MM.1S (cell line): ENCODE data around the gene UQCRHL.

ENCODE experiments used
- EZH2 ChIP-seq: fragments of 300-600 bp; sonication (generic); optimal IDR thresholded peaks from 2 replicates; pipeline ENCODE3; 2017; ENCODE audit warnings: low read depth, mild to moderate bottlenecking, antibody characterized with exemption, low read length, mixed read lengths
- EZH2phosphoT487 ChIP-seq: fragments of 300-600 bp; sonication (generic); IDR thresholded peaks from 2 replicates; pipeline ENCODE4 v1.6.1; 2018; ENCODE audit warnings: antibody characterized with exemption, low read length
- TF ChIP-seq, protein P1 (sequence below): fragments of 300-600 bp; sonication (generic); IDR thresholded peaks from 2 replicates; pipeline ENCODE4 v1.5.1; 2016; ENCODE audit warnings: antibody characterized with exemption, low read length, mixed read lengths

DNA sequence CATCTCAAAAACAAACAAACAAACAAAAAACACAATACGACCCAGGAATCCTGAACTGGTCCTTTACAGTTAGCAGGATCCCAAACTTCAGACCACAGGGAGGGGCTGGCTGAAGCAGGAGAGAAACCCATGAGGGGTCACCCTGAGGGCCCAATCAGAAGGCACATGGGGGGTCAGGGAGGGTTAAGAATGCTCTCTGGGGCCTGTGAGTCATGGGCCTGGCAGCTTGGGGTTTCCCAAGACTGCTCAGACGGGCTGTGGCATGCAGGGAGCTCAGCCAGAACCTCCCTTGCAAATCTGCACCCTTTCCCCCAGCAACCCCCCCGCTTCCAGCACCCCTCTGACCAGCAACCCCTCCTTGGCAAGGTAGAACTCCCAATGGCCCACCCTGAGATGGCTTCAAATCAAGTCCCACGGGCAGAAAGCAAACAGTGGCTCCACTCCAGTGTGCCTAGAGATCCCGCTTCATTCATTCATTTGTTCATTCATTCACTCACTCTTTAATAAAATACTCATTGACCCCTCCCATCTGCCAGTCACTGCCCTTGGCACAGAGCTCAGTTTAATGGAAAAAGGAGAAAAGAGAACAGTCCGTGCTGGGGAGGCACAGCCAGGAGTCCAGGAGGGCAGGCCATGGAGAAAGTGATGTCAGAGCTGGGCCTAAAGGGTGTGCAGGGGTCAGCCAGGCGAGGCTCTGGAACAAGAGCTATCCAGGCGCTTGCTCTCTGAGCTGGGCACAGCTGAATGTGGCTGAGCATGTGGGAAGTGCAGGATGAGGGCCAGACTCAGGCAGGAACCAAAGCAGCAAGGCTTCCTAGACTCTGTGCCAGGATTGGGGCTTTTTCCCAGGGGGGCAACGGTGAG lies 8.2 kb downstream of the UQCRHL start:
- TF ChIP-seq, protein P1, sequence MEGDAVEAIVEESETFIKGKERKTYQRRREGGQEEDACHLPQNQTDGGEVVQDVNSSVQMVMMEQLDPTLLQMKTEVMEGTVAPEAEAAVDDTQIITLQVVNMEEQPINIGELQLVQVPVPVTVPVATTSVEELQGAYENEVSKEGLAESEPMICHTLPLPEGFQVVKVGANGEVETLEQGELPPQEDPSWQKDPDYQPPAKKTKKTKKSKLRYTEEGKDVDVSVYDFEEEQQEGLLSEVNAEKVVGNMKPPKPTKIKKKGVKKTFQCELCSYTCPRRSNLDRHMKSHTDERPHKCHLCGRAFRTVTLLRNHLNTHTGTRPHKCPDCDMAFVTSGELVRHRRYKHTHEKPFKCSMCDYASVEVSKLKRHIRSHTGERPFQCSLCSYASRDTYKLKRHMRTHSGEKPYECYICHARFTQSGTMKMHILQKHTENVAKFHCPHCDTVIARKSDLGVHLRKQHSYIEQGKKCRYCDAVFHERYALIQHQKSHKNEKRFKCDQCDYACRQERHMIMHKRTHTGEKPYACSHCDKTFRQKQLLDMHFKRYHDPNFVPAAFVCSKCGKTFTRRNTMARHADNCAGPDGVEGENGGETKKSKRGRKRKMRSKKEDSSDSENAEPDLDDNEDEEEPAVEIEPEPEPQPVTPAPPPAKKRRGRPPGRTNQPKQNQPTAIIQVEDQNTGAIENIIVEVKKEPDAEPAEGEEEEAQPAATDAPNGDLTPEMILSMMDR = no peak
- TF ChIP-seq EZH2phosphoT487 (no peak), EZH2 (no peak)
